OCI-LY7 (cell line): Measurements from ENCODE around the gene PLXNC1. TPM values are rescaled to one million over a fixed set of nuclear protein-coding genes. Genes with fewer than 3 reads are reported as not detected.

Source experiments
- BruUV-seq: library from RNA; stranded (reverse); fragments of 400-500 nt; replicated peaks from 2 replicates; lab custom pipeline; 2021; lab: Mats Ljungman, UMichigan
- CTCF ChIA-PET: fragments of 300-600 bp; sonication (Branson Sonifier 250); formaldehyde crosslinking; loops from one replicate; lab custom pipeline; 2022; ENCODE audit warnings: antibody characterized with exemption; ENCODE audit not compliant: unreplicated experiment; lab: Charles Lee
- POLR2A ChIA-PET: fragments of 300-600 bp; sonication (Branson Sonifier 250); formaldehyde crosslinking; loops from one replicate; lab custom pipeline; 2022; ENCODE audit warnings: antibody characterized with exemption; lab: Charles Lee
- DNase-seq: peaks from one replicate; pipeline ENCODE4 v3.0.0-alpha.2; 2015; ENCODE audit warnings: low spot score
- H2AFZ ChIP-seq: fragments of 200-600 bp; sonication (generic), shearing (Covaris generic); 2 replicates; pipeline ENCODE4 v1.6.1; 2014; ENCODE audit warnings: mild to moderate bottlenecking, antibody characterized with exemption, low read length, moderate library complexity
- H3K27ac ChIP-seq: fragments of 200-600 bp; sonication (generic); 2 replicates; pipeline ENCODE4 v1.5.1; 2014; ENCODE audit warnings: mixed run types, low read depth, mild to moderate bottlenecking, moderate library complexity, low read length, inconsistent platforms; ENCODE audit not compliant: poor library complexity, severe bottlenecking
- H3K36me3 ChIP-seq: fragments of 200-600 bp; sonication (generic); 2 replicates; pipeline ENCODE4 v1.6.1; 2014; ENCODE audit warnings: mild to moderate bottlenecking, antibody characterized with exemption, low read length, moderate library complexity, mixed read lengths; ENCODE audit not compliant: insufficient read depth
- H3K4me1 ChIP-seq: fragments of 200-600 bp; sonication (generic); 2 replicates; pipeline ENCODE4 v1.5.1; 2014; ENCODE audit warnings: mild to moderate bottlenecking, low read length; ENCODE audit not compliant: insufficient read depth, poor library complexity, severe bottlenecking
- H3K4me2 ChIP-seq: fragments of 200-600 bp; sonication (generic); 2 replicates; pipeline ENCODE4 v1.6.1; 2014; ENCODE audit warnings: mild to moderate bottlenecking, low read length
- H3K4me3 ChIP-seq: fragments of 200-600 bp; sonication (generic); 2 replicates; pipeline ENCODE4 v1.5.1; 2014; ENCODE audit warnings: mild to moderate bottlenecking, low read depth, low read length; ENCODE audit not compliant: poor library complexity, severe bottlenecking
- H3K79me2 ChIP-seq: fragments of 200-600 bp; sonication (generic); 2 replicates; pipeline ENCODE4 v1.6.1; 2016; ENCODE audit warnings: low read depth, mild to moderate bottlenecking, low read length, moderate library complexity, mixed read lengths; ENCODE audit not compliant: insufficient read depth
- H3K9me2 ChIP-seq: fragments of 200-600 bp; sonication (generic); 2 replicates; pipeline ENCODE4 v1.6.1; 2016; ENCODE audit warnings: mild to moderate bottlenecking, low read length, mixed read lengths; ENCODE audit not compliant: insufficient read depth
- H3K9me3 ChIP-seq: fragments of 200-600 bp; sonication (generic); 2 replicates; pipeline ENCODE4 v1.6.1; 2014; ENCODE audit warnings: mild to moderate bottlenecking, mixed run types, low read length, mixed read lengths
- H4K20me1 ChIP-seq: fragments of 200-600 bp; sonication (generic); 2 replicates; pipeline ENCODE4 v1.6.1; 2014; ENCODE audit warnings: mild to moderate bottlenecking, antibody characterized with exemption, low read length, moderate library complexity, mixed read lengths; ENCODE audit not compliant: insufficient read depth
- EZH2phosphoT487 ChIP-seq: fragments of 200-600 bp; sonication (generic); IDR thresholded peaks from 2 replicates; pipeline ENCODE4 v1.6.1; 2018; ENCODE audit warnings: low read depth, borderline replicate concordance, mild to moderate bottlenecking, mixed run types, antibody characterized with exemption, low read length, moderate library complexity, mixed read lengths
- intact Hi-C: fragments of 100-400 bp; cut with micrococcal nuclease; formaldehyde crosslinking; loops from one replicate; pipeline ENCODE4 v1.10.0; 2022; ENCODE audit not compliant: unreplicated experiment
- total RNA-seq, 2 experiments: library from RNA; depleted of rRNA in 1 of 2; stranded (reverse); fragments of >200 nt in 1 of 2; shearing (Covaris generic) in 1 of 2; gene quantifications; 2 replicates each; pipeline ENCODE4 v1.2.3, GENCODE V29; 2014 to 2022
- TF ChIP-seq, protein P1 (sequence below): fragments of 200-600 bp; sonication (generic); conservative IDR thresholded peaks from 2 replicates; pipeline ENCODE4 v1.5.1; 2014; ENCODE audit warnings: mild to moderate bottlenecking, antibody characterized with exemption, low read length, moderate library complexity, mixed read lengths

PLXNC1 gene
- total RNA-seq, 2 experiments from 2014 or later, result 4.5 to 8.0 TPM

DNA sequence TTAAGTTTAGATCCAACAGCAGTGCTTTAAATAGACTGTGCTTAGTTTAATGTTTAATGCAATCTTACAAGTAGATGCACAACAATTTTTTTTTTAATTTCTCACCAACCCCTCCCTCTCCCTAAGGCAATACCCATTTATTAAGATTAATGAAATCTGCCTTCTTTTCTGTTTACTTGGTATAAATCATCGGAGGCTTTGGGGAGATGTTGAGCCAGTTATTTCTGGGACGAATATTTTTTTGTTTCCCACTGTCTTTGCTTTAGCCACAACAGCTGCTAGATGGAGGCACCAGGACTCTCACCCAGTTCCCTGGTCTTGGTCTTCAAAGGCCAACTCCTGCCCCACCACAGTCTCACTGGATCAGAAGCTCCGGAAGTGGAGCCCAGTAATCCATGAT lies 113.4 kb downstream of the PLXNC1 start:
- H2AFZ ChIP-seq, result peak overlapping the region; percentile 84
- ChIA-PET CTCF (no interaction called here), POLR2A (interaction anchor here (0.7 to 2.0 kb wide), 7 partner anchors 8 to 101 kb away, joined by 3 to 16 read pairs (median 6); no protein-coding TSS in a partner anchor)
- peak overlapping the region; percentile 0 for H3K27ac ChIP-seq
- H3K4me2 ChIP-seq, result peak overlapping the region; percentile 90
- H3K4me1 ChIP-seq, result peaks cover 41% of the 10 kb centered on the region
- H3K79me2 ChIP-seq, result no peaks in the 10 kb centered on the region
- intact Hi-C loops, result loop anchor here (10.0 kb wide), 1 partner anchor 407 kb away; no protein-coding TSS in a partner anchor
- H3K36me3 ChIP-seq, result no peaks in the 10 kb centered on the region
- H3K9me3 ChIP-seq, result no peaks in the 10 kb centered on the region
- BruUV-seq, result TSS peak; percentile 65
- no peak for TF ChIP-seq EZH2phosphoT487
- TF ChIP-seq, protein P1, sequence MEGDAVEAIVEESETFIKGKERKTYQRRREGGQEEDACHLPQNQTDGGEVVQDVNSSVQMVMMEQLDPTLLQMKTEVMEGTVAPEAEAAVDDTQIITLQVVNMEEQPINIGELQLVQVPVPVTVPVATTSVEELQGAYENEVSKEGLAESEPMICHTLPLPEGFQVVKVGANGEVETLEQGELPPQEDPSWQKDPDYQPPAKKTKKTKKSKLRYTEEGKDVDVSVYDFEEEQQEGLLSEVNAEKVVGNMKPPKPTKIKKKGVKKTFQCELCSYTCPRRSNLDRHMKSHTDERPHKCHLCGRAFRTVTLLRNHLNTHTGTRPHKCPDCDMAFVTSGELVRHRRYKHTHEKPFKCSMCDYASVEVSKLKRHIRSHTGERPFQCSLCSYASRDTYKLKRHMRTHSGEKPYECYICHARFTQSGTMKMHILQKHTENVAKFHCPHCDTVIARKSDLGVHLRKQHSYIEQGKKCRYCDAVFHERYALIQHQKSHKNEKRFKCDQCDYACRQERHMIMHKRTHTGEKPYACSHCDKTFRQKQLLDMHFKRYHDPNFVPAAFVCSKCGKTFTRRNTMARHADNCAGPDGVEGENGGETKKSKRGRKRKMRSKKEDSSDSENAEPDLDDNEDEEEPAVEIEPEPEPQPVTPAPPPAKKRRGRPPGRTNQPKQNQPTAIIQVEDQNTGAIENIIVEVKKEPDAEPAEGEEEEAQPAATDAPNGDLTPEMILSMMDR, result no peak
- peak overlapping the region; percentile 68 for H3K4me3 ChIP-seq
- DNase-seq, result no peak
- no peaks in the 10 kb centered on the region for H4K20me1 ChIP-seq
- no peaks in the 10 kb centered on the region for H3K9me2 ChIP-seq

DNA sequence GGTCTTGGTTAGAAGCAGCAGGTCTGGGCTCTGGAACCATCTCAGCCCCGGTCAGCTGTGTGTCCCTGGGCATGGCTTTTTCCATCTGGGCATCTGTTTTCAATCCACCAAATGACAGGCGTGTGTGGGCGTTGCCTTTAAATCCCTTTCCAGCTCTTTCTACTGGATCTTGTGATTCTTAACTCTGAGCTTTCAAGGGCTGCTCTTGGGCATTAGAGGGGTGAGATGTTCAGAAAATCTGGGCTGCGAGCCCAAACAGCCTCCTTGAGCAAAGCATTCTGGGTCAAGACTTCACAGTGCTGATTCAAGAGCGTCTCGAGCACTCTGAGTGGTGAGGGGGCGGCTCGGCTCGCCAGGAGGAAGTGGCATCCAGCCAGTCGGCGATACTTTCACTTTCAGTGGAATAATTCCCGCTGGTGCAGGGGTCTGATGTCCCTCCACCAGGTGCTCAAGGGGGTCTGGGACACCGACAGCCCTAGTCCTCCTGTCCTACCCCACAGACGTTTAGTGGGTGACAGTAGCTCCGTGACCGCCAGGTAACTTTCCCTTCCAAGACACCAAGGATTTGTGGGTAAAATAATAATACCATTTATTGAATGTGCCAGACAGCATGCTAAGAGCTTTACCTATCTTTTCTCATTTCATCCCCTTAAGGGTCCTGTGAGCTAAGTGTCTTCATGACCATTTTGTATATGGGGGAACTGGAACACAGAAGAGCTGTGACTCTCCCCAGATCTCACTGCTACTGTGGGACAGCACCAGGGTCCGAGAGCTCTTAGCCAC lies 114.0 kb downstream of the PLXNC1 start:
- peak overlapping the region; percentile 84 for H2AFZ ChIP-seq

More for the DNA sequence above, 114.0 kb downstream of the PLXNC1 start:
- no TSS peak for BruUV-seq
- Histone ChIP-seq H4K20me1 (no peaks in the 10 kb centered on the region), H3K9me2 (no peaks in the 10 kb centered on the region), H3K4me3 (peak overlapping the region; percentile 68), H3K4me1 (peaks cover 44% of the 10 kb centered on the region), H3K27ac (peak overlapping the region; percentile 24), H3K79me2 (no peaks in the 10 kb centered on the region), H3K4me2 (peak overlapping the region; percentile 90), H3K9me3 (no peaks in the 10 kb centered on the region), H3K36me3 (no peaks in the 10 kb centered on the region)
- DNase-seq, result peak; percentile 85
- POLR2A ChIA-PET, result interaction anchor here (0.6 to 2.0 kb wide), 14 partner anchors 9 to 1249 kb away, joined by 3 to 16 read pairs (median 4); no protein-coding TSS in a partner anchor
- CTCF ChIA-PET, result interaction anchor here (0.6 to 1.0 kb wide), 4 partner anchors 8 to 527 kb away, joined by 3 to 4 read pairs (median 3); no protein-coding TSS in a partner anchor
- intact Hi-C loops, result loop anchor here (10.0 kb wide), 1 partner anchor 408 kb away; no protein-coding TSS in a partner anchor
- TF ChIP-seq, protein P1, result no peak; the same call in 1 of the 2 replicates
- no peak for TF ChIP-seq EZH2phosphoT487
